Measurements from ENCODE around the gene PROK1. TPM values are rescaled to one million over a fixed set of nuclear protein-coding genes. Genes with fewer than 3 reads are reported as not detected.

Gene PROK1
- total and polyA plus RNA-seq, 10 of the 15 experiments (the other 5 are each of a cell fraction or from before 2014, with no cell fraction given): not detected

DNA sequence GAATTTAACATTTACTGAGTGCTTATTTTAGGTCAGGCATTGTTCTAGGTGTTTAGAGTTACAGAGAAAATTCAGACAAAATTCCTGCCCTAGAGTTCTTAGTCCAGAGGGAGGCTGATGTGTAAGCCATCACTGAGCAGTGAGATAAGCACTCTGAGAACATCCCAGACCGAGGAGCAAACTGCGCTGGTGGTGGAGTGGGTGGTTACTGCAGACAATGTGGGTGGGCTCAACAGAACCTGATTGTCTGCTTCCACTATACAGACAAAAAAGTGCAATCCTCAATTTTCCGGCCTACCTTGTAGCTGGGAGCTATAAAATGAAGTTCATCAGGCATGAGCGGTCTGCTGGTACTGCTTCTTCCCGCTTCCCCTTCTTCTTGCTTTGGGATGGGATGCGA, 23.5 kb downstream of the PROK1 start (continued):
- TF ChIP-seq ZBTB33 (IDR thresholded peaks at IDR 0.05) (no peak), CREB1 (IDR thresholded peaks at IDR 0.05; ENCODE audit: low read depth) (no peak)
- TF ChIP-seq, protein P1, sequence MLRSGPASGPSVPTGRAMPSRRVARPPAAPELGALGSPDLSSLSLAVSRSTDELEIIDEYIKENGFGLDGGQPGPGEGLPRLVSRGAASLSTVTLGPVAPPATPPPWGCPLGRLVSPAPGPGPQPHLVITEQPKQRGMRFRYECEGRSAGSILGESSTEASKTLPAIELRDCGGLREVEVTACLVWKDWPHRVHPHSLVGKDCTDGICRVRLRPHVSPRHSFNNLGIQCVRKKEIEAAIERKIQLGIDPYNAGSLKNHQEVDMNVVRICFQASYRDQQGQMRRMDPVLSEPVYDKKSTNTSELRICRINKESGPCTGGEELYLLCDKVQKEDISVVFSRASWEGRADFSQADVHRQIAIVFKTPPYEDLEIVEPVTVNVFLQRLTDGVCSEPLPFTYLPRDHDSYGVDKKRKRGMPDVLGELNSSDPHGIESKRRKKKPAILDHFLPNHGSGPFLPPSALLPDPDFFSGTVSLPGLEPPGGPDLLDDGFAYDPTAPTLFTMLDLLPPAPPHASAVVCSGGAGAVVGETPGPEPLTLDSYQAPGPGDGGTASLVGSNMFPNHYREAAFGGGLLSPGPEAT (IDR thresholded peaks at IDR 0.05; ENCODE audit: low read depth): no peak

- Histone ChIP-seq H2AFZ (ENCODE audit: control insufficient read depth, low read depth, low read length) (no peak overlapping the region), H4K20me1 (ENCODE audit: control insufficient read depth, insufficient read depth) (no peaks in the 10 kb centered on the region), H3K27ac (ENCODE audit: control insufficient read depth, insufficient read depth) (no peak overlapping the region), H3K36me3 (ENCODE audit: control insufficient read depth in 2 of 2, insufficient read depth in 2 of 2, low read length in 1 of 2) (no peaks in the 10 kb centered on the region), H3K4me2 (ENCODE audit: control insufficient read depth, insufficient read depth) (no peak overlapping the region), H3K4me1 (ENCODE audit: control insufficient read depth, insufficient read depth, low read length) (no peaks in the 10 kb centered on the region), H3K9ac (ENCODE audit: control insufficient read depth, insufficient read depth, low read length) (no peak overlapping the region), H3K79me2 (ENCODE audit: control insufficient read depth, insufficient read depth, low read length) (no peaks in the 10 kb centered on the region), H3K9me3 (replicated peaks; ENCODE audit: control insufficient read depth, insufficient read depth, low read length) (no peaks in the 10 kb centered on the region), H3K27me3 (replicated peaks in 1 of 2; ENCODE audit: control insufficient read depth in 2 of 2, insufficient read depth in 2 of 2, low read length in 1 of 2) (no peaks in the 10 kb centered on the region), H3K4me3 (no peak overlapping the region)
- ChIA-PET RAD21 (ENCODE audit: unreplicated experiment) (no interaction called here), POLR2A (no interaction called here), SMC1A (ENCODE audit: uncharacterized antibody, unreplicated experiment) (no interaction called here), CTCF (no interaction called here)
- intact Hi-C loops (cut with micrococcal nuclease; ENCODE audit: unreplicated experiment) (no loop called here), in situ Hi-C loops (cut with MboI) (no loop called here)
- 25% methylated on average over 5 of the region's 5 CpGs for WGBS (ENCODE audit: insufficient coverage, insufficient replicate concordance, low lambda C conversion rate, missing lambda C conversion rate)
- ATAC-seq (peak; percentile 53; the same call in 2 of the 3 replicates), DNase-seq (ENCODE audit: low read depth, low spot score) (no peak), FAIRE-seq (no peak)
- BruUV-seq (replicated peaks): no TSS peak
- TF ChIP-seq SMARCA5 (IDR thresholded peaks at IDR 0.05) (no peak), E2F4 (IDR thresholded peaks at IDR 0.05; ENCODE audit: low read depth, low read length) (no peak), NFYB (IDR thresholded peaks at IDR 0.05; ENCODE audit: insufficient read depth, low read depth, low read length) (no peak), KAT2A (conservative IDR thresholded peaks at IDR 0.05; ENCODE audit: control insufficient read depth, low read depth, low read length) (no peak), CHD1 (IDR thresholded peaks at IDR 0.05; ENCODE audit: low read depth, low read length) (no peak), MYC (IDR thresholded peaks at IDR 0.05; ENCODE audit: insufficient read depth, insufficient read length, insufficient replicate concordance, low read length, severe bottlenecking) (no peak), EGR1 (IDR thresholded peaks at IDR 0.05; ENCODE audit: borderline replicate concordance in 1 of 2, low read depth in 2 of 2, low read length in 2 of 2) (no peak), ZNF592 (IDR thresholded peaks at IDR 0.05) (no peak)
- TF ChIP-seq, protein P2, sequence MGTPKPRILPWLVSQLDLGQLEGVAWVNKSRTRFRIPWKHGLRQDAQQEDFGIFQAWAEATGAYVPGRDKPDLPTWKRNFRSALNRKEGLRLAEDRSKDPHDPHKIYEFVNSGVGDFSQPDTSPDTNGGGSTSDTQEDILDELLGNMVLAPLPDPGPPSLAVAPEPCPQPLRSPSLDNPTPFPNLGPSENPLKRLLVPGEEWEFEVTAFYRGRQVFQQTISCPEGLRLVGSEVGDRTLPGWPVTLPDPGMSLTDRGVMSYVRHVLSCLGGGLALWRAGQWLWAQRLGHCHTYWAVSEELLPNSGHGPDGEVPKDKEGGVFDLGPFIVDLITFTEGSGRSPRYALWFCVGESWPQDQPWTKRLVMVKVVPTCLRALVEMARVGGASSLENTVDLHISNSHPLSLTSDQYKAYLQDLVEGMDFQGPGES (IDR thresholded peaks at IDR 0.05): no peak
Observed at GRCh38 chr1:110475362-110476027, 24.5 kb downstream of the PROK1 start.
